ENCODE results near the gene SLC15A3.

The SLC15A3 gene

DNA sequence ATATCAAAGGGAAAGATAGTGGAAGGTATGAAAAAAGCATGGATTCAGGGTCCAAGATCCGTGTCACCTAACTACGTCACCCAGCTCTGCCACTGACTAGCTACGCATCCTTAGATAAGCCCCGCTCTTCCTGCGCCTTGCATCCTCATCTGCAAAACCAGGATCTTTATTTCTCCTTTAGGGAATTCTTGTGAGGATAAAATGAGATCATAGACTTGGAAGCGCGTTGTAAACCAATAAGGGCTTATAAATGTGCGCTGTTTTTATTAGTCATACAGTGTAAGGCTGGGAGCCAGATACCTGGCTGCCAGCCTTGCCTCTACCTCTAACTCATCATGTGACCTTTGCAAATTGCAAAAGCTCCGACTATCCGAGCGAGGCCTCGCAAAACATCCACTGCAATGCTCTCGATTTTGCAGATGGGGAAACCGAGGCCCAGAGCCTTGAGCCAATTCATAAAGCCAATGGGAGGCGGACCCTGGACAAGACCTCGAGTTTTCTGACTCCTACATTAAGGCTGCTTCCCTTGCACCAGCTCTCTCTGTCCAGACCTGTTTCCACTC, 46.3 kb downstream of the SLC15A3 start (continued):
- TF ChIP-seq, protein P1, sequence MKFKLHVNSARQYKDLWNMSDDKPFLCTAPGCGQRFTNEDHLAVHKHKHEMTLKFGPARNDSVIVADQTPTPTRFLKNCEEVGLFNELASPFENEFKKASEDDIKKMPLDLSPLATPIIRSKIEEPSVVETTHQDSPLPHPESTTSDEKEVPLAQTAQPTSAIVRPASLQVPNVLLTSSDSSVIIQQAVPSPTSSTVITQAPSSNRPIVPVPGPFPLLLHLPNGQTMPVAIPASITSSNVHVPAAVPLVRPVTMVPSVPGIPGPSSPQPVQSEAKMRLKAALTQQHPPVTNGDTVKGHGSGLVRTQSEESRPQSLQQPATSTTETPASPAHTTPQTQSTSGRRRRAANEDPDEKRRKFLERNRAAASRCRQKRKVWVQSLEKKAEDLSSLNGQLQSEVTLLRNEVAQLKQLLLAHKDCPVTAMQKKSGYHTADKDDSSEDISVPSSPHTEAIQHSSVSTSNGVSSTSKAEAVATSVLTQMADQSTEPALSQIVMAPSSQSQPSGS (tag by site-specific recombination; IDR thresholded peaks at IDR 0.05; ENCODE audit: low read depth): peak; percentile 86
- TF ChIP-seq, protein P2, sequence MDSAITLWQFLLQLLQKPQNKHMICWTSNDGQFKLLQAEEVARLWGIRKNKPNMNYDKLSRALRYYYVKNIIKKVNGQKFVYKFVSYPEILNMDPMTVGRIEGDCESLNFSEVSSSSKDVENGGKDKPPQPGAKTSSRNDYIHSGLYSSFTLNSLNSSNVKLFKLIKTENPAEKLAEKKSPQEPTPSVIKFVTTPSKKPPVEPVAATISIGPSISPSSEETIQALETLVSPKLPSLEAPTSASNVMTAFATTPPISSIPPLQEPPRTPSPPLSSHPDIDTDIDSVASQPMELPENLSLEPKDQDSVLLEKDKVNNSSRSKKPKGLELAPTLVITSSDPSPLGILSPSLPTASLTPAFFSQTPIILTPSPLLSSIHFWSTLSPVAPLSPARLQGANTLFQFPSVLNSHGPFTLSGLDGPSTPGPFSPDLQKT (IDR thresholded peaks at IDR 0.05; ENCODE audit: borderline replicate concordance, low read depth, low read length): no peak
- TF ChIP-seq ZBTB17 (tag by site-specific recombination; IDR thresholded peaks at IDR 0.05) (peak; percentile 60), ZFP37 (tag by site-specific recombination; IDR thresholded peaks at IDR 0.05) (no peak), ZNF24 (tag by site-specific recombination; IDR thresholded peaks at IDR 0.05) (no peak), ZNF37A (tag by site-specific recombination; IDR thresholded peaks at IDR 0.05) (no peak), GLI4 (tag by site-specific recombination; IDR thresholded peaks at IDR 0.05) (no peak), ZNF132 (tag by site-specific recombination; IDR thresholded peaks at IDR 0.05; ENCODE audit: borderline replicate concordance) (no peak), OVOL3 (tag by site-specific recombination; IDR thresholded peaks at IDR 0.05) (no peak), MYNN (tag by site-specific recombination; IDR thresholded peaks at IDR 0.05; ENCODE audit: borderline replicate concordance) (no peak), RBAK (tag by site-specific recombination; IDR thresholded peaks at IDR 0.05) (no peak), ZNF768 (tag by site-specific recombination; IDR thresholded peaks at IDR 0.05) (no peak), ZNF473 (tag by site-specific recombination; IDR thresholded peaks at IDR 0.05) (no peak), EGR2 (tag by site-specific recombination; IDR thresholded peaks at IDR 0.05; ENCODE audit: low read depth) (no peak), ZNF169 (tag by site-specific recombination; IDR thresholded peaks at IDR 0.05) (no peak), ZNF416 (tag by site-specific recombination; IDR thresholded peaks at IDR 0.05) (no peak), ZNF266 (tag by site-specific recombination; IDR thresholded peaks at IDR 0.05; ENCODE audit: low read depth) (no peak), ZNF600 (tag by site-specific recombination; IDR thresholded peaks at IDR 0.05) (0 out of 2 replicates have a peak, but pooled peaks have one; percentile 18)
- TF ChIP-seq, protein P3, sequence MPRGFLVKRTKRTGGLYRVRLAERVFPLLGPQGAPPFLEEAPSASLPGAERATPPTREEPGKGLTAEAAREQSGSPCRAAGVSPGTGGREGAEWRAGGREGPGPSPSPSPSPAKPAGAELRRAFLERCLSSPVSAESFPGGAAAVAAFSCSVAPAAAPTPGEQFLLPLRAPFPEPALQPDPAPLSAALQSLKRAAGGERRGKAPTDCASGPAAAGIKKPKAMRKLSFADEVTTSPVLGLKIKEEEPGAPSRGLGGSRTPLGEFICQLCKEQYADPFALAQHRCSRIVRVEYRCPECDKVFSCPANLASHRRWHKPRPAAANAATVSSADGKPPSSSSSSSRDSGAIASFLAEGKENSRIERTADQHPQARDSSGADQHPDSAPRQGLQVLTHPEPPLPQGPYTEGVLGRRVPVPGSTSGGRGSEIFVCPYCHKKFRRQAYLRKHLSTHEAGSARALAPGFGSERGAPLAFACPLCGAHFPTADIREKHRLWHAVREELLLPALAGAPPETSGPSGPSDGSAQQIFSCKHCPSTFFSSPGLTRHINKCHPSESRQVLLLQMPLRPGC (tag by site-specific recombination; IDR thresholded peaks at IDR 0.05): no peak
- TF ChIP-seq, protein P4, sequence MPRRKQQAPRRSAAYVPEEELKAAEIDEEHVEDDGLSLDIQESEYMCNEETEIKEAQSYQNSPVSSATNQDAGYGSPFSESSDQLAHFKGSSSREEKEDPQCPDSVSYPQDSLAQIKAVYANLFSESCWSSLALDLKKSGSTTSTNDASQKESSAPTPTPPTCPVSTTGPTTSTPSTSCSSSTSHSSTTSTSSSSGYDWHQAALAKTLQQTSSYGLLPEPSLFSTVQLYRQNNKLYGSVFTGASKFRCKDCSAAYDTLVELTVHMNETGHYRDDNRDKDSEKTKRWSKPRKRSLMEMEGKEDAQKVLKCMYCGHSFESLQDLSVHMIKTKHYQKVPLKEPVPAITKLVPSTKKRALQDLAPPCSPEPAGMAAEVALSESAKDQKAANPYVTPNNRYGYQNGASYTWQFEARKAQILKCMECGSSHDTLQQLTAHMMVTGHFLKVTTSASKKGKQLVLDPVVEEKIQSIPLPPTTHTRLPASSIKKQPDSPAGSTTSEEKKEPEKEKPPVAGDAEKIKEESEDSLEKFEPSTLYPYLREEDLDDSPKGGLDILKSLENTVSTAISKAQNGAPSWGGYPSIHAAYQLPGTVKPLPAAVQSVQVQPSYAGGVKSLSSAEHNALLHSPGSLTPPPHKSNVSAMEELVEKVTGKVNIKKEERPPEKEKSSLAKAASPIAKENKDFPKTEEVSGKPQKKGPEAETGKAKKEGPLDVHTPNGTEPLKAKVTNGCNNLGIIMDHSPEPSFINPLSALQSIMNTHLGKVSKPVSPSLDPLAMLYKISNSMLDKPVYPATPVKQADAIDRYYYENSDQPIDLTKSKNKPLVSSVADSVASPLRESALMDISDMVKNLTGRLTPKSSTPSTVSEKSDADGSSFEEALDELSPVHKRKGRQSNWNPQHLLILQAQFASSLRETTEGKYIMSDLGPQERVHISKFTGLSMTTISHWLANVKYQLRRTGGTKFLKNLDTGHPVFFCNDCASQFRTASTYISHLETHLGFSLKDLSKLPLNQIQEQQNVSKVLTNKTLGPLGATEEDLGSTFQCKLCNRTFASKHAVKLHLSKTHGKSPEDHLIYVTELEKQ (tag by site-specific recombination; IDR thresholded peaks at IDR 0.05; ENCODE audit: borderline replicate concordance): no peak
- TF ChIP-seq, protein P5, sequence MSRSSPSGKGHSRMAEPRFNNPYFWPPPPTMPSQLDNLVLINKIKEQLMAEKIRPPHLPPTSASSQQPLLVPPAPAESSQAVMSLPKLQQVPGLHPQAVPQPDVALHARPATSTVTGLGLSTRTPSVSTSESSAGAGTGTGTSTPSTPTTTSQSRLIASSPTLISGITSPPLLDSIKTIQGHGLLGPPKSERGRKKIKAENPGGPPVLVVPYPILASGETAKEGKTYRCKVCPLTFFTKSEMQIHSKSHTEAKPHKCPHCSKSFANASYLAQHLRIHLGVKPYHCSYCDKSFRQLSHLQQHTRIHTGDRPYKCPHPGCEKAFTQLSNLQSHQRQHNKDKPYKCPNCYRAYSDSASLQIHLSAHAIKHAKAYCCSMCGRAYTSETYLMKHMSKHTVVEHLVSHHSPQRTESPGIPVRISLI (tag by site-specific recombination; IDR thresholded peaks at IDR 0.05): no peak
- TF ChIP-seq, protein P6, sequence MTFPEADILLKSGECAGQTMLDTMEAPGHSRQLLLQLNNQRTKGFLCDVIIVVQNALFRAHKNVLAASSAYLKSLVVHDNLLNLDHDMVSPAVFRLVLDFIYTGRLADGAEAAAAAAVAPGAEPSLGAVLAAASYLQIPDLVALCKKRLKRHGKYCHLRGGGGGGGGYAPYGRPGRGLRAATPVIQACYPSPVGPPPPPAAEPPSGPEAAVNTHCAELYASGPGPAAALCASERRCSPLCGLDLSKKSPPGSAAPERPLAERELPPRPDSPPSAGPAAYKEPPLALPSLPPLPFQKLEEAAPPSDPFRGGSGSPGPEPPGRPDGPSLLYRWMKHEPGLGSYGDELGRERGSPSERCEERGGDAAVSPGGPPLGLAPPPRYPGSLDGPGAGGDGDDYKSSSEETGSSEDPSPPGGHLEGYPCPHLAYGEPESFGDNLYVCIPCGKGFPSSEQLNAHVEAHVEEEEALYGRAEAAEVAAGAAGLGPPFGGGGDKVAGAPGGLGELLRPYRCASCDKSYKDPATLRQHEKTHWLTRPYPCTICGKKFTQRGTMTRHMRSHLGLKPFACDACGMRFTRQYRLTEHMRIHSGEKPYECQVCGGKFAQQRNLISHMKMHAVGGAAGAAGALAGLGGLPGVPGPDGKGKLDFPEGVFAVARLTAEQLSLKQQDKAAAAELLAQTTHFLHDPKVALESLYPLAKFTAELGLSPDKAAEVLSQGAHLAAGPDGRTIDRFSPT (tag by site-specific recombination; IDR thresholded peaks at IDR 0.05): 0 out of 2 replicates have a peak, but pooled peaks have one; percentile 18

Data from HEK293 (cell line).